SK-N-SH (cell line): ENCODE data around the gene ZNF578. TPM values are rescaled to one million over a fixed set of nuclear protein-coding genes. Genes with fewer than 3 reads are reported as not detected.
A peak's percentile ranks its signal among the peaks of the same experiment; 100 is the strongest.

ENCODE experiments used
- CTCF ChIA-PET: fragments of 300-600, 350-600 bp; formaldehyde crosslinking; extraction: SDS; loops from one replicate; lab custom pipeline; 2021; lab: Yijun Ruan, JAX
- POLR2A ChIA-PET: fragments of 350-600 bp; sonication (Branson Sonifier 250); formaldehyde crosslinking; extraction: SDS; loops from one replicate; lab custom pipeline; 2020; ENCODE audit warnings: antibody characterized with exemption, inconsistent platforms; lab: Yijun Ruan, JAX
- DNase-seq: peaks from one replicate; pipeline ENCODE4 v3.0.0; 2012
- H2AFZ ChIP-seq: fragments of 200-600 bp; sonication (generic); 2 replicates; pipeline ENCODE4 v1.8.1; 2016; ENCODE audit warnings: antibody characterized with exemption, mild to moderate bottlenecking, low read depth
- H3F3A ChIP-seq: fragments of 200-600 bp; sonication (generic); replicated peaks from 2 replicates; pipeline ENCODE3; 2016; ENCODE audit warnings: antibody characterized with exemption, mild to moderate bottlenecking; ENCODE audit not compliant: insufficient read depth
- H3K27ac ChIP-seq, 2 experiments: fragments of 200-500 bp in 1 of 2; fragments of 200-600 bp in 1 of 2; sonication (Bioruptor generic) in 1 of 2; sonication (generic), shearing (Covaris generic) in 1 of 2; 2 replicates each; pipeline versions ENCODE4 v1.5.1 to v1.6.1; 2014 to 2016; ENCODE audit warnings: low read depth in 2 of 2, inconsistent platforms in 1 of 2, low read length in 1 of 2, mild to moderate bottlenecking in 1 of 2, mixed read lengths in 1 of 2
- H3K27me3 ChIP-seq: fragments of 200-600 bp; sonication (generic), shearing (Covaris generic); 2 replicates; pipeline ENCODE4 v1.6.1; 2016; ENCODE audit warnings: mixed run types; ENCODE audit not compliant: insufficient read depth
- H3K36me3 ChIP-seq, 2 experiments: fragments of 200-500 bp in 1 of 2; fragments of 200-600 bp in 1 of 2; sonication (Bioruptor generic) in 1 of 2; sonication (generic) in 1 of 2; replicated peaks in 1 of 2; 2 replicates each; pipeline versions ENCODE3 to v1.5.1; 2014 to 2016; ENCODE audit warnings: low read length in 1 of 2, mild to moderate bottlenecking in 1 of 2; ENCODE audit not compliant: insufficient read depth in 2 of 2, control insufficient read depth in 1 of 2
- H3K4me1 ChIP-seq, 2 experiments: fragments of 200-500 bp in 1 of 2; fragments of 200-600 bp in 1 of 2; sonication (Bioruptor generic) in 1 of 2; sonication (generic), shearing (Covaris generic) in 1 of 2; 2 replicates each; pipeline versions ENCODE4 v1.5.1 to v1.6.1; 2014 to 2016; ENCODE audit warnings: low read depth in 1 of 2, low read length in 1 of 2, mixed run types in 1 of 2; ENCODE audit not compliant: insufficient read depth in 2 of 2, control insufficient read depth in 1 of 2
- H3K4me2 ChIP-seq: fragments of 200-600 bp; sonication (generic), shearing (Covaris generic); 2 replicates; pipeline ENCODE4 v1.6.1; 2017; ENCODE audit warnings: mixed run types
- H3K4me3 ChIP-seq, 2 experiments: fragments of 200-500 bp in 1 of 2; fragments of 200-600 bp in 1 of 2; sonication (Bioruptor generic) in 1 of 2; sonication (generic), shearing (Covaris generic) in 1 of 2; 2 replicates each; pipeline versions ENCODE4 v1.5.1 to v1.8.1; 2014 to 2016; ENCODE audit warnings: low read depth in 2 of 2, inconsistent platforms in 1 of 2, low read length in 1 of 2, mild to moderate bottlenecking in 1 of 2, mixed read lengths in 1 of 2, moderate library complexity in 1 of 2
- H3K79me2 ChIP-seq: fragments of 200-600 bp; sonication (generic); 2 replicates; pipeline ENCODE4 v1.8.1; 2017; ENCODE audit warnings: mild to moderate bottlenecking; ENCODE audit not compliant: insufficient read depth
- H3K9ac ChIP-seq: fragments of 200-600 bp; sonication (generic); 2 replicates; pipeline ENCODE4 v1.6.1; 2017; ENCODE audit warnings: mixed run types
- H3K9me2 ChIP-seq: fragments of 200-600 bp; sonication (generic); 2 replicates; pipeline ENCODE4 v1.6.1; 2017; ENCODE audit warnings: mixed run types
- H3K9me3 ChIP-seq: fragments of 200-600 bp; sonication (generic); 2 replicates; pipeline ENCODE4 v1.6.1; 2017; ENCODE audit warnings: mixed run types, mild to moderate bottlenecking, moderate library complexity
- H4K20me1 ChIP-seq: fragments of 200-600 bp; sonication (generic); 2 replicates; pipeline ENCODE4 v1.6.1; 2017; ENCODE audit warnings: mild to moderate bottlenecking, mixed run types; ENCODE audit not compliant: insufficient read depth
- CHD2 ChIP-seq: fragments of 150-350 bp; IDR thresholded peaks from 2 replicates; pipeline ENCODE4 v1.6.1; 2018; ENCODE audit warnings: low read length; ENCODE audit not compliant: partially characterized antibody
- CTCF ChIP-seq: fragments of 200-600 bp; sonication (generic); IDR thresholded peaks from 2 replicates; pipeline ENCODE4 v1.6.1; 2017; ENCODE audit warnings: antibody characterized with exemption, mild to moderate bottlenecking, moderate library complexity
- EP300 ChIP-seq, 2 experiments: IDR thresholded peaks; 2 replicates each; pipeline versions ENCODE4 v1.4.0 to v1.6.1; 2012; ENCODE audit warnings: borderline replicate concordance in 1 of 2, low read depth in 1 of 2, low read length in 1 of 2
- FOSL2 ChIP-seq: IDR thresholded peaks from 2 replicates; pipeline ENCODE4 v1.4.0; 2012; ENCODE audit warnings: low read depth, mild to moderate bottlenecking, moderate library complexity, borderline replicate concordance
- FOXM1 ChIP-seq: IDR thresholded peaks from 2 replicates; pipeline ENCODE4 v1.4.0; 2012; ENCODE audit warnings: low read depth, mild to moderate bottlenecking
- GABPA ChIP-seq: IDR thresholded peaks from 2 replicates; pipeline ENCODE4 v1.4.0; 2012; ENCODE audit warnings: low read depth, mild to moderate bottlenecking
- GATA2 ChIP-seq: sonication (generic); formaldehyde crosslinking; IDR thresholded peaks from 2 replicates; pipeline ENCODE4 v1.5.0; 2020; ENCODE audit warnings: mild to moderate bottlenecking, missing genetic modification reagents
- JUND ChIP-seq: IDR thresholded peaks from 2 replicates; pipeline ENCODE4 v1.4.0; 2012
- MAX ChIP-seq: IDR thresholded peaks from 2 replicates; pipeline ENCODE4 v1.4.0; 2012; ENCODE audit warnings: low read depth
- MEF2A ChIP-seq: IDR thresholded peaks from 2 replicates; pipeline ENCODE4 v1.4.0; 2012; ENCODE audit warnings: low read depth, borderline replicate concordance
- MXI1 ChIP-seq: IDR thresholded peaks from 2 replicates; pipeline ENCODE4 v1.6.1; 2012; ENCODE audit warnings: mild to moderate bottlenecking, low read depth, low read length, improper control_type of control experiment
- NFIC ChIP-seq: IDR thresholded peaks from 2 replicates; pipeline ENCODE4 v1.4.0; 2012; ENCODE audit warnings: borderline replicate concordance
- NRF1 ChIP-seq: IDR thresholded peaks from 2 replicates; pipeline ENCODE4 v1.6.1; 2012; ENCODE audit warnings: low read depth, mild to moderate bottlenecking, low read length
- PBX3 ChIP-seq: IDR thresholded peaks from 2 replicates; pipeline ENCODE4; 2012
- RAD21 ChIP-seq: IDR thresholded peaks from 2 replicates; pipeline ENCODE4 v1.6.1; 2012; ENCODE audit warnings: mild to moderate bottlenecking, low read length
- RCOR1 ChIP-seq: fragments of 150-350 bp; IDR thresholded peaks from 2 replicates; pipeline ENCODE4 v1.6.1; 2017; ENCODE audit warnings: antibody characterized with exemption, low read length
- REST ChIP-seq: IDR thresholded peaks from 2 replicates; pipeline ENCODE4 v1.6.1; 2012; ENCODE audit warnings: mild to moderate bottlenecking, low read depth, low read length, moderate library complexity
- RFX5 ChIP-seq: IDR thresholded peaks from 2 replicates; pipeline ENCODE4 v1.6.1; 2012; ENCODE audit warnings: mild to moderate bottlenecking, improper control_type of control experiment, low read length
- RXRA ChIP-seq: IDR thresholded peaks from 2 replicates; pipeline ENCODE4 v1.4.0; 2012; ENCODE audit warnings: low read depth, mild to moderate bottlenecking, borderline replicate concordance
- SMC3 ChIP-seq: IDR thresholded peaks from 2 replicates; pipeline ENCODE4 v1.6.1; 2012; ENCODE audit warnings: low read depth, low read length, improper control_type of control experiment
- TCF12 ChIP-seq: IDR thresholded peaks from 2 replicates; pipeline ENCODE4 v1.4.0; 2012
- TEAD4 ChIP-seq: IDR thresholded peaks from 2 replicates; pipeline ENCODE4 v1.4.0; 2012; ENCODE audit warnings: mild to moderate bottlenecking, borderline replicate concordance; ENCODE audit not compliant: insufficient read depth
- USF1 ChIP-seq: IDR thresholded peaks from 2 replicates; pipeline ENCODE4 v1.4.0; 2012; ENCODE audit warnings: low read depth, borderline replicate concordance
- USF2 ChIP-seq: fragments of 150-350 bp; IDR thresholded peaks from 2 replicates; pipeline ENCODE4 v1.6.1; 2017; ENCODE audit warnings: antibody characterized with exemption, low read length, low read depth, borderline replicate concordance
- YY1 ChIP-seq: IDR thresholded peaks from 2 replicates; pipeline ENCODE4 v1.4.0; 2012; ENCODE audit warnings: low read depth, mild to moderate bottlenecking
- WGBS: methylation state at CpG from one replicate; pipeline ENCODE4 v1.1.6; 2017; ENCODE audit warnings: low lambda C conversion rate; 5-methylcytosine and 5-hydroxymethylcytosine counted together
- polyA plus RNA-seq, 3 experiments: library from polyadenylated mRNA; depleted of rRNA; stranded (reverse); fragments of >200 nt; gene quantifications; 2 replicates each; pipeline ENCODE4 v1.2.3, GENCODE V29; 2012

ZNF578 gene
- 2.5 and 3.3 TPM in 2 replicates for polyA plus RNA-seq (2012; rRNA removed)
- 2.9 and 3.1 TPM in 2 replicates for polyA plus RNA-seq (2012; cell fraction: cytosol; rRNA removed)
- 3.1 and 7.5 TPM in 2 replicates for polyA plus RNA-seq (2012; cell fraction: nucleus; rRNA removed)

- H3F3A ChIP-seq, result no peaks in the 10 kb centered on the region
- CTCF ChIA-PET, result interaction anchor here (1.4 kb wide), 1 partner anchor 112 kb away, joined by 3 read pairs; no protein-coding TSS in a partner anchor
- no peaks in the 10 kb centered on the region for H3K79me2 ChIP-seq
- H3K27me3 ChIP-seq, result no peaks in the 10 kb centered on the region
- peak within 1 kb of the TSS; percentile 78 for H2AFZ ChIP-seq
- POLR2A ChIA-PET, result interaction anchor here (1.8 kb wide), 1 partner anchor 84 kb away, joined by 9 read pairs; the partner anchor contains the start of gene ZNF880
- peak within 1 kb of the TSS; percentile 78 for H3K4me2 ChIP-seq
- DNase-seq, result peak; percentile 95
- peaks cover 0 to 4% of the 10 kb centered on the region in 2 experiments; a peak in 1 of 4 replicates for H3K4me1 ChIP-seq
- no peaks in the 10 kb centered on the region for H4K20me1 ChIP-seq
- 7% methylated on average over 32 of the region's 48 CpGs for WGBS
- peaks cover 16% of the 10 kb centered on the region; the same call in 1 of the 2 replicates for H3K9me3 ChIP-seq
- H3K9ac ChIP-seq, result peak within 1 kb of the TSS; percentile 63
- no peaks in the 10 kb centered on the region for H3K9me2 ChIP-seq
- H3K36me3 ChIP-seq, result peaks cover 21 to 24% of the 10 kb centered on the region in 2 experiments
- peak within 1 kb of the TSS; percentile 72 to 74 for H3K4me3 ChIP-seq
- H3K27ac ChIP-seq, result peak within 1 kb of the TSS in 1 of 2 experiments; percentile 35; a peak in 1 of 4 replicates
- TF ChIP-seq MEF2A (no peak), GABPA (peak; percentile 92), CTCF (no peak), NFIC (no peak), JUND (no peak), NRF1 (peak; percentile 44; the same call in 1 of the 2 replicates), TCF12 (no peak), RAD21 (no peak), EP300 (IDR thresholded peaks at IDR 0.05; ENCODE audit: borderline replicate concordance in 1 of 2, low read depth in 1 of 2, low read length in 1 of 2) (no peak), USF1 (no peak), REST (no peak), GATA2 (CRISPR knock-in tag) (no peak), RXRA (no peak), FOSL2 (no peak), TEAD4 (no peak), USF2 (no peak), YY1 (no peak), MXI1 (peak; percentile 50; the same call in 1 of the 2 replicates), PBX3 (no peak), SMC3 (no peak), FOXM1 (no peak), RCOR1 (no peak), CHD2 (peak; percentile 96), RFX5 (no peak), MAX (no peak)
Observed at GRCh38 chr19:52453324-52454094, at the start of gene ZNF578. ZNF578 (plus strand) TSS chr19:52453553; CDS start chr19:52501846, 48,293 bp downstream.
